Natural killer cell (primary cell): Measurements from ENCODE around the gene SP100. TPM values are rescaled to one million over a fixed set of nuclear protein-coding genes. Genes with fewer than 3 reads are reported as not detected.

ENCODE experiments used
- ATAC-seq, 3 donors: fragments of 150-1000 bp in 2 of 3; fragments of 200-7000 bp in 1 of 3; cut with Tn5 transposase; 1 replicate in 1 of 3; 2 replicates in 2 of 3; pipeline ENCODE4 v1.10.0; 2021; ENCODE audit warnings: mild to moderate bottlenecking in 2 of 3, moderate library complexity in 2 of 3
- DNase-seq, 2 donors: peaks; one replicate each; pipeline versions ENCODE4 v3.0.0 to v3.0.0-alpha.2; 2013 to 2021; ENCODE audit warnings: mixed read lengths in 1 of 2
- H3K27ac ChIP-seq: one replicate; pipeline ENCODE4 v1.5.1; 2013; ENCODE audit warnings: mild to moderate bottlenecking, low read length
- H3K27me3 ChIP-seq: one replicate; pipeline ENCODE4 v1.6.1; 2013; ENCODE audit warnings: low read length; ENCODE audit not compliant: control insufficient read depth, insufficient read depth
- H3K36me3 ChIP-seq: one replicate; pipeline ENCODE4 v1.6.1; 2013; ENCODE audit warnings: low read length; ENCODE audit not compliant: control insufficient read depth, insufficient read depth
- H3K4me1 ChIP-seq: one replicate; pipeline ENCODE4 v1.6.1; 2013; ENCODE audit warnings: low read length; ENCODE audit not compliant: control insufficient read depth, insufficient read depth
- H3K4me3 ChIP-seq: one replicate; pipeline ENCODE4 v1.5.1; 2013; ENCODE audit warnings: low read length
- H3K9me3 ChIP-seq: one replicate; pipeline ENCODE4 v1.6.1; 2013; ENCODE audit warnings: low read length; ENCODE audit not compliant: control insufficient read depth, insufficient read depth
- H3K27ac Mint-ChIP-seq, 2 donors: one replicate each; pipeline ENCODE4 v1.8.0; 2022; ENCODE audit warnings: mild to moderate bottlenecking in 2 of 2, mixed read lengths in 2 of 2, moderate library complexity in 1 of 2
- H3K27me3 Mint-ChIP-seq, 2 donors: one replicate each; pipeline ENCODE4 v1.8.0; 2022; ENCODE audit warnings: low read depth in 2 of 2, mixed read lengths in 2 of 2
- H3K36me3 Mint-ChIP-seq: one replicate; pipeline ENCODE4 v1.8.0; 2022; ENCODE audit warnings: mixed read lengths
- H3K4me1 Mint-ChIP-seq, 2 donors: one replicate each; pipeline ENCODE4 v1.8.0; 2022; ENCODE audit warnings: mixed read lengths in 2 of 2
- H3K4me3 Mint-ChIP-seq: one replicate; pipeline ENCODE4 v1.8.0; 2022; ENCODE audit warnings: mild to moderate bottlenecking, moderate library complexity, mixed read lengths
- H3K9me3 Mint-ChIP-seq, 2 donors: one replicate each; pipeline ENCODE4 v1.8.0; 2022; ENCODE audit warnings: mixed read lengths in 2 of 2
- CTCF ChIP-seq: fragments of 200-600 bp; IDR thresholded peaks from one replicate; pipeline ENCODE4 v1.8.0; 2022; ENCODE audit warnings: antibody characterized with exemption
- WGBS: methylation state at CpG from one replicate; pipeline ENCODE4 v1.1.7; 2013; ENCODE audit warnings: missing lambda C conversion rate; ENCODE audit not compliant: insufficient coverage; 5-methylcytosine and 5-hydroxymethylcytosine counted together
- intact Hi-C: fragments of 100-400 bp; cut with micrococcal nuclease; formaldehyde crosslinking; loops from one replicate; pipeline ENCODE4 v1.14.2; 2022
- total RNA-seq, 4 donors: library from RNA; stranded (reverse); fragments of 120-200 nt in 1 of 4; gene quantifications; one replicate each; pipeline versions ENCODE4 v1.2.3 to v1.2.4, GENCODE V29; 2013 to 2022

SP100 gene
- total RNA-seq, 3 donors from 2014 or later (not counting 1 experiment from before 2014, with no cell fraction given), result 338 to 393 (median 363) TPM

- peaks cover 3 to 5% of the 10 kb centered on the region in 2 donors for H3K27me3 Mint-ChIP-seq
- WGBS, result 100% methylated on average over 2 of the region's 2 CpGs
- Histone ChIP-seq H3K4me1 (peaks cover 3% of the 10 kb centered on the region), H3K9me3 (no peaks in the 10 kb centered on the region), H3K36me3 (no peaks in the 10 kb centered on the region), H3K27ac (no peak overlapping the region), H3K4me3 (no peak overlapping the region), H3K27me3 (no peaks in the 10 kb centered on the region)
- intact Hi-C loops, result no loop called here
- peaks cover 0 to 2% of the 10 kb centered on the region in 2 donors for H3K9me3 Mint-ChIP-seq
- ATAC-seq, result no peak
- DNase-seq, result no peak
- H3K4me3 Mint-ChIP-seq, result no peak overlapping the region
- TF ChIP-seq CTCF, result no peak
- H3K4me1 Mint-ChIP-seq, result peaks cover 9 to 16% of the 10 kb centered on the region in 2 donors
- H3K27ac Mint-ChIP-seq, result no peak overlapping the region
- no peaks in the 10 kb centered on the region for H3K36me3 Mint-ChIP-seq
These were observed 136.2 kb downstream of the SP100 start for GRCh38 chr2:230552181-230552580.

- H3K27me3 Mint-ChIP-seq, result peaks cover 3 to 10% of the 10 kb centered on the region in 2 donors
- no peak overlapping the region for H3K4me3 Mint-ChIP-seq
- Histone ChIP-seq H3K4me3 (no peak overlapping the region), H3K9me3 (no peaks in the 10 kb centered on the region), H3K27ac (no peak overlapping the region), H3K27me3 (no peaks in the 10 kb centered on the region), H3K36me3 (no peaks in the 10 kb centered on the region), H3K4me1 (peaks cover 3% of the 10 kb centered on the region)
- ATAC-seq (no peak), DNase-seq (no peak)
- no CpG with 5 or more reads among the region's 1 CpG for WGBS
- H3K36me3 Mint-ChIP-seq, result no peaks in the 10 kb centered on the region
- peaks cover 11 to 20% of the 10 kb centered on the region in 2 donors for H3K4me1 Mint-ChIP-seq
- no peak for TF ChIP-seq CTCF
- H3K27ac Mint-ChIP-seq, result no peak overlapping the region
- peaks cover 0 to 2% of the 10 kb centered on the region in 2 donors for H3K9me3 Mint-ChIP-seq
- intact Hi-C loops, result no loop called here
These were observed 141.1 kb downstream of the SP100 start for GRCh38 chr2:230557065-230557464.

- peaks cover 5 to 15% of the 10 kb centered on the region in 2 donors for H3K4me1 Mint-ChIP-seq
- intact Hi-C loops, result no loop called here
- H3K27ac Mint-ChIP-seq, result peak overlapping the region; percentile 42 to 66
- H3K4me1 ChIP-seq, result peaks cover 5% of the 10 kb centered on the region
- H3K9me3 ChIP-seq, result no peaks in the 10 kb centered on the region
- no peak overlapping the region for H3K4me3 ChIP-seq
- H3K4me3 Mint-ChIP-seq, result peak overlapping the region; percentile 57
- H3K36me3 ChIP-seq, result no peaks in the 10 kb centered on the region
- H3K9me3 Mint-ChIP-seq, result no peaks in the 10 kb centered on the region
- no peaks in the 10 kb centered on the region for H3K27me3 Mint-ChIP-seq
- H3K36me3 Mint-ChIP-seq, result no peaks in the 10 kb centered on the region
- no peak for TF ChIP-seq CTCF
- no peaks in the 10 kb centered on the region for H3K27me3 ChIP-seq
- 63% methylated on average over 8 of the region's 11 CpGs for WGBS
- no peak overlapping the region for H3K27ac ChIP-seq
- ATAC-seq, result peak in 2 of 3 donors; percentile 41 to 62
- no peak for DNase-seq
These were observed 149.1 kb downstream of the SP100 start for GRCh38 chr2:230564805-230565779.
